HG02678 (cell line): ENCODE data around the gene KRT76.
"Not testable (repeated sequence)": the region's sequence is repeated elsewhere in the genome, so short reads cannot be mapped to it uniquely, and the experiment has no call there.

Source experiments
- ATAC-seq: cut with Tn5 transposase; IDR thresholded peaks from one replicate; pipeline ENCODE4 v1.9.1; 2021; ENCODE audit warnings: mild to moderate bottlenecking, moderate library complexity; ENCODE audit not compliant: unreplicated experiment

The KRT76 gene

GRCh38 chr12:52765702-52766101 is 11.4 kb downstream of the KRT76 start:
- no peak for ATAC-seq

DNA sequence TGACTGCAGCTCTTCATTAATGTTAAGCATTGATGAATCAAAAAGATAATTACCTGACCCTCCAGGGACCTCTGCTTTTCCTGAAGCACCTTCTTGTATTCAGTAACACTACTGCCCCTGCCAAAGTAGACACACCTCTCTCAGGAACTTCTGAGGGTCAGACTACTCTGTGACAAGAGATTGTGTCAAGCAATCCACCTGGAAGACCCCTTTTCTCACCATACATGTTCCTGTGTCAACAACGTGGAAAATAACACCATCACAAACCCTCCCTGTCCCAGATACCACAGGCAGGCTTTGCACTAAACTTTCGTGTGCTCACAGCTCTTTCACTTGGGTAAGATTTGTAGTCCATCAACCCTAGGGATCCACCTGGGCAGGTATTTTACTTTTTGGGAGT is 13.2 kb downstream of the KRT76 start:
- ATAC-seq, result no peak

DNA sequence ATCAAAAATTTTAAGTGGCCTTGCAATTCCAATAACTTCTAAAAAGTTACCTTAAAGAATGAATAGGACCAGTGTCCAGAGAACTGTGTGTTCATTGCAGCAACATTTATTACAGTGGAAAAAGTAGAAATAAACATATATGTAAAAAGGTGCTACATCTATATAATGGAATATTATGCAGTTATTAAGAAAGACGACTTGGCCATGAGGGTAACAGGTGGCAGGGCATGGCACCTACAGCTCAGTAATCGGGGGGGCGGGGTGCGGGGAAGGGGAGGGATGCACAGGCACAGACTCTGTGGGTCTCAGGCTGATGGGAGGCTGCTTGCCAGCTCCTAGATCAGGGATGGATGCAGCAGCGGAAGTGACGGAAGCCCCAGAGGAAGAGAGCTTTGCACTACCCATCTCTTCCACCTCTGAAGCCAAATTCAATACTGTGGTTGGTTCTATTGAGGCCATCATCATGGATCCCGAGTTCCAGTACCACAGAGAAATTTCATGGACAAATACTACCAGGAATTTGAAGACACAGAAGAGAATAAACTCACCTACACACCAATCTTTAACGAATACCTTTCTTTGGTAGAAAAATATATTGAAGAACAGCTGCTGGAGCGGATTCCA is 14.0 kb downstream of the KRT76 start:
- no peak for ATAC-seq

GRCh38 chr12:52761802-52762201 is 15.3 kb downstream of the KRT76 start:
- ATAC-seq, result no peak

DNA sequence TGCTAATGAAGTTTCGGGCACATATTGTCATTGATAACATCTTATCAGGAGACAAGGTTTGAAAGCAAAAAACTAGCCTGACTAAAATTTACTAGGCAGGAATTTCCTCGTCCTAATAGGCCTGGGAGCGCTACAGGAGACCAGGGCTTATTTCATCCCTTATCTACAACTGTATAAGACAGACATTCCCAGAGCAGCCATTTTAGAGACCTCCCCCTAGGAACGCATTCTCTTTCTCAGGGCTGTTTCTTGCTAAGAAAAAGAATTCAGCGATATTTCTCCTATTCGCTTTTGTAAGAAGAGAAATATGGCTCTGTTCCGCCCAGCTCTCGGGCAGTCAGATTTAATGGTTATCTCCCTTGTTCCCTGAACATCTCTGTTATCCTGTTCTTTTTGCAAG is 15.9 kb downstream of the KRT76 start:
- ATAC-seq, result not testable (repeated sequence)

- no peak for ATAC-seq
Measured at GRCh38 chr12:52760623-52761022, 16.5 kb downstream of the KRT76 start.

- no peak for ATAC-seq
Measured at GRCh38 chr12:52759695-52760094, 17.4 kb downstream of the KRT76 start.

GRCh38 chr12:52759218-52759617 is 17.9 kb downstream of the KRT76 start:
- no peak for ATAC-seq

GRCh38 chr12:52757449-52758176 is 19.5 kb downstream of the KRT76 start:
- no peak for ATAC-seq

- ATAC-seq, result no peak
Measured at GRCh38 chr12:52756281-52756960, 20.7 kb downstream of the KRT76 start.

GRCh38 chr12:52755533-52755932 is 21.6 kb downstream of the KRT76 start:
- no peak for ATAC-seq

DNA sequence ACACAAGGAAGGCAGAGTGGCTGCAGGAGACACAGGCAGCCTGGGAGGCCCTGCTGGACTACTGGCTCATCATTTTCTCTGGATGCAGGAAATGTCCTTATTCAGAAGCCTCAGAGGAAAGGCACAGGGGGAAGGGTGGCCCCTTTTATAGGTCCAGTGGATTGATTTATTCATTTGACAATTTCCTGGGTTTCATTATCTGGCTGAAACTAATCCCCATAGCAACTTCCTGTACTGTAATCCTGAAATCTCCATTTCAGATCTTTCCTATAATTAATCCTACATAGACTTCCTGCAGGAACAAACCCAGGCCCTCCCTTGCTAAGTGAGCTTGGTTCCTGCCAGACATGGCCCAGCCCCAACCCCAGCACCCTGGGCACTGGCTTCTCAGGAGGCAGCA is 23.0 kb downstream of the KRT76 start:
- no peak for ATAC-seq

DNA sequence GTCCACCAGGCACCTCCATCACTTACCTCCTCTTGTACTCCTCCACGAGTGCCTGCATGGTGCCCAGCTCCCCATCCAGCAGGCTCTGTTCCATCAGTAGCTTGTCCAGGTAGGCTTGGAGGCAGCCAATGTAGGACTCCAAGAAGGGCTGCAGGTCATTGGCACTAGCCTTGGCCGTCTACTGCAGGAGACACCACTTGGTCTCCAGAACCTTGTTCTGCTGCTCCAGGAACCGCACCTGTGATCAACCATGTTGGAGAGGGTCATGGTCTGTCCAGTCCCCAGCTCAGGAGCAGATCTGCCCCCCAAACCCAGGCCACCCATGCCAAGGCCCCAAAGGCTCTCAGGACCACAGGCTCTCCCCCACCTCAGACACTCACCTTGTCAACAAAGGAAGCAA is 23.9 kb downstream of the KRT76 start:
- ATAC-seq, result no peak

GRCh38 chr12:52752516-52752915 is 24.6 kb downstream of the KRT76 start:
- ATAC-seq, result no peak

- no peak for ATAC-seq
Measured at GRCh38 chr12:52751795-52752194, 25.4 kb downstream of the KRT76 start.

DNA sequence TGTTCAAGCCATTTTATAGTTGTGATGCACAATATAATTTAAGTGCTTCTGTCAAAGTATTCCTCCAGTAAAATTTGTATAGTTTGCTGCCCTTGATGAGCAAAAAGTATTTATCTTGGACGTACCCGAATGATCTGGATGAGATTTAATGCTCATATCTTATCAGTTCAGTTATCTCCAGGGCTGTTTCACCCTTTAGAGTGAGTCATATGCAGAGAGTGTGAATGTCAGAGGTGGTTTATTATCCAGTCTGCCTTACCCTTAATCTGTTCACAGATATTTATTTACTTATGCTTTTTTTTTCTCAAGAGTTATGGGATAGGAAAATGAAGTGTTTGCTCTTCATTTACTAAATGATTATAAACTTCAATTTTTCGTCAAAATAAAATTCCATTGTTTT is 26.6 kb downstream of the KRT76 start:
- not testable (repeated sequence) for ATAC-seq

- no peak for ATAC-seq
Measured at GRCh38 chr12:52749827-52750226, 27.3 kb downstream of the KRT76 start.

GRCh38 chr12:52748578-52748977 is 28.6 kb downstream of the KRT76 start:
- no peak for ATAC-seq

- no peak for ATAC-seq
Measured at GRCh38 chr12:52745554-52745953, 31.6 kb downstream of the KRT76 start.

- no peak for ATAC-seq
Measured at GRCh38 chr12:52744493-52745156, 32.5 kb downstream of the KRT76 start.

GRCh38 chr12:52742822-52743457 is 34.2 kb downstream of the KRT76 start:
- ATAC-seq, result no peak
